Astrocyte (in vitro differentiated cells and primary cell): ENCODE results near the gene USP25.

Experiments used
- CTCF ChIP-seq: IDR thresholded peaks from 2 replicates; pipeline ENCODE4 v1.5.1; 2011; ENCODE audit warnings: low read depth, mild to moderate bottlenecking, inconsistent platforms, low read length, moderate library complexity; ENCODE audit not compliant: insufficient read depth
- EZH2 ChIP-seq: IDR thresholded peaks from 2 replicates; pipeline ENCODE4 v1.6.1; 2012; ENCODE audit warnings: mild to moderate bottlenecking, low read length, inconsistent platforms; ENCODE audit not compliant: insufficient read depth

DNA sequence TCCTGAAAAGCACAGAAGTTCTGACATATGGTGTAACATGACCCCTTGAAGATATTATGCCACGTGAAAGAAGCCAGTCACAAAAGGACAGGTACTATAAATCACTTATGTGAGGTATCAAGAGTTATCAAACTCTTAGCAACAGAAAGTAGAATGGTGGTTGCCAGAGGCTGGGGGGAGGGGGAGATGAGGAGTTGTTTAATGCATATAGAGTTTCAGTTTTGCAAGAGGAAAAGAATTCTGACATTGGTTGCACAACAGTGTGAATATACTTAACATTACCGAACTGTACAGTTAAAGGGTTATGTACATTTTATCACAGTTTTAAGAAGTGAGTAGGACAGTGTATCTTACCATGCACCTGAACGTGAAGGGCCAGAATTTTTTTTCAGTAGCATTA is 80.0 kb downstream of the USP25 start:
- no peak for TF ChIP-seq CTCF
- TF ChIP-seq EZH2: no peak
